ENCODE measurements around the gene MYO1A. TPM values are rescaled to one million over a fixed set of nuclear protein-coding genes. Genes with fewer than 3 reads are reported as not detected.

MYO1A gene
- 0.04 TPM for polyA plus RNA-seq (2013, experiment 1 of 2)
- 0.01 TPM for polyA plus RNA-seq (2013, experiment 2 of 2)

DNA sequence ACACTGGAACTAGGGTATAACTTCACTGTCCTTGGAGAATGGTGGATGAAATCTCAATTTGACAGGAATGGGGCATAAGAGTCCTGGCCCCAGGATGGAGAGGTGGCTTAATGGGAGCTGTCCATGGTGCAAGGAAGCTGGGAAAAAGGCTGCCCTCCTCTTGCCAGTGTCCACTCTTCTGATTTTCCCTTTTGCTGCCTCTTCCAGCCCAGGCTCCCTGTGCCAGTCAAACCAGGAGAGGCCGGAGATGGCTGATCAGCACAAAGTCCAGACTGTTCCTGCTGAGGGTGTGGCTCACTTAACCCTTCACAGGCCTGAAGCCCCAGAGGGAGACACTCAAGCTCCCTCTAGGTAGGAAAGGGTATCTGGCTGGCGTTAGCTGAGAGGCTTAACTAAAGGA, at the start of gene MYO1A:
Gene MYO1A, minus strand, starts transcription at position 240 of the 400 bp plus-strand sequence. CDS start 1,806 bp downstream, outside the sequence.
- DNase-seq (ENCODE audit: low spot score), result peak; percentile 17

GRCh38 chr12:57099047-57099714, 49.3 kb upstream of the MYO1A start:
- Histone ChIP-seq H3K4me2 (ENCODE audit: insufficient read depth, low read length, poor library complexity, severe bottlenecking) (no peak overlapping the region), H3K36me3 (replicated peaks in 1 of 2; ENCODE audit: control insufficient read depth in 2 of 2, insufficient read depth in 2 of 2, low read length in 2 of 2) (peaks cover 17 to 77% of the 10 kb centered on the region in 2 donors), H3K23ac (ENCODE audit: low read depth, low read length, poor library complexity) (peak overlapping the region; percentile 3), H3K9ac (ENCODE audit: low read depth, low read length, poor library complexity) (no peak overlapping the region), H2AK5ac (ENCODE audit: low read depth, low read length) (no peak overlapping the region), H4K8ac (ENCODE audit: low read depth, low read length) (no peak overlapping the region), H2BK15ac (ENCODE audit: low read length) (peak overlapping the region; percentile 69), H2BK12ac (ENCODE audit: low read length) (peak overlapping the region; percentile 36), H3K27ac (replicated peaks; ENCODE audit: low read length) (no peak overlapping the region), H3K9me3 (replicated peaks in 1 of 2; ENCODE audit: control insufficient read depth in 2 of 2, insufficient read depth in 1 of 2, low read depth in 1 of 2, low read length in 2 of 2) (no peaks in the 10 kb centered on the region), H3K4me3 (ENCODE audit: low read length in 2 of 2) (no peak overlapping the region), H3K4me1 (ENCODE audit: control insufficient read depth in 2 of 2, insufficient read depth in 1 of 2, low read depth in 1 of 2, low read length in 2 of 2) (peaks cover 20 to 22% of the 10 kb centered on the region in 2 donors), H2BK120ac (ENCODE audit: low read depth, low read length) (no peak overlapping the region), H3K18ac (ENCODE audit: low read length) (no peak overlapping the region), H3K27me3 (ENCODE audit: control insufficient read depth in 3 of 3, insufficient read depth in 3 of 3, low read depth in 1 of 3, low read length in 3 of 3) (no peaks in the 10 kb centered on the region), H2AFZ (ENCODE audit: low read length) (no peak overlapping the region), H3K14ac (ENCODE audit: low read length) (no peak overlapping the region), H4K91ac (ENCODE audit: low read depth, low read length, poor library complexity) (no peak overlapping the region), H3K4ac (ENCODE audit: low read length) (no peak overlapping the region), H2BK5ac (ENCODE audit: low read length) (no peak overlapping the region), H3K79me1 (ENCODE audit: low read depth, low read length) (peaks cover 4% of the 10 kb centered on the region)
- DNase-seq (ENCODE audit: low spot score), result no peak
- no CpG with 5 or more reads among the region's 11 CpGs for WGBS, 2 donors (ENCODE audit: extremely low coverage in 2 of 2, insufficient read length in 2 of 2, insufficient replicate concordance in 1 of 2)

More for the DNA sequence above, at the start of gene MYO1A:
- no CpG with 5 or more reads among the region's 2 CpGs for WGBS, 2 donors (ENCODE audit: extremely low coverage in 2 of 2, insufficient read length in 2 of 2, insufficient replicate concordance in 1 of 2)
- Histone ChIP-seq H3K4ac (ENCODE audit: low read length) (no peak within 1 kb of the TSS), H3K27ac (replicated peaks; ENCODE audit: low read length) (no peak within 1 kb of the TSS), H3K9ac (ENCODE audit: low read depth, low read length, poor library complexity) (no peak within 1 kb of the TSS), H2BK12ac (ENCODE audit: low read length) (no peak within 1 kb of the TSS), H4K91ac (ENCODE audit: low read depth, low read length, poor library complexity) (no peak within 1 kb of the TSS), H2BK5ac (ENCODE audit: low read length) (no peak within 1 kb of the TSS), H3K36me3 (replicated peaks in 1 of 2; ENCODE audit: control insufficient read depth in 2 of 2, insufficient read depth in 2 of 2, low read length in 2 of 2) (peaks cover 0 to 5% of the 10 kb centered on the region in 2 donors), H3K23ac (ENCODE audit: low read depth, low read length, poor library complexity) (no peak within 1 kb of the TSS), H4K8ac (ENCODE audit: low read depth, low read length) (no peak within 1 kb of the TSS), H2AFZ (ENCODE audit: low read length) (no peak within 1 kb of the TSS), H3K27me3 (ENCODE audit: control insufficient read depth in 3 of 3, insufficient read depth in 3 of 3, low read depth in 1 of 3, low read length in 3 of 3) (peaks cover 0 to 26% (median 0%) of the 10 kb centered on the region in 3 experiments), H3K4me2 (ENCODE audit: insufficient read depth, low read length, poor library complexity, severe bottlenecking) (no peak within 1 kb of the TSS), H3K79me1 (ENCODE audit: low read depth, low read length) (no peaks in the 10 kb centered on the region), H3K14ac (ENCODE audit: low read length) (no peak within 1 kb of the TSS), H3K18ac (ENCODE audit: low read length) (no peak within 1 kb of the TSS), H3K4me1 (ENCODE audit: control insufficient read depth in 2 of 2, insufficient read depth in 1 of 2, low read depth in 1 of 2, low read length in 2 of 2) (peaks cover 0 to 2% of the 10 kb centered on the region in 2 donors), H2BK15ac (ENCODE audit: low read length) (no peak within 1 kb of the TSS), H2AK5ac (ENCODE audit: low read depth, low read length) (no peak within 1 kb of the TSS), H3K9me3 (replicated peaks in 1 of 2; ENCODE audit: control insufficient read depth in 2 of 2, insufficient read depth in 1 of 2, low read depth in 1 of 2, low read length in 2 of 2) (peaks cover 0 to 3% of the 10 kb centered on the region in 2 donors), H3K4me3 (ENCODE audit: low read length in 2 of 2) (no peak within 1 kb of the TSS), H2BK120ac (ENCODE audit: low read depth, low read length) (no peak within 1 kb of the TSS)

- Histone ChIP-seq H4K91ac (ENCODE audit: low read depth, low read length, poor library complexity) (no peak overlapping the region), H3K18ac (ENCODE audit: low read length) (no peak overlapping the region), H3K27me3 (ENCODE audit: control insufficient read depth in 3 of 3, insufficient read depth in 3 of 3, low read depth in 1 of 3, low read length in 3 of 3) (no peaks in the 10 kb centered on the region), H2BK5ac (ENCODE audit: low read length) (no peak overlapping the region), H2BK15ac (ENCODE audit: low read length) (no peak overlapping the region), H2BK120ac (ENCODE audit: low read depth, low read length) (no peak overlapping the region), H3K4ac (ENCODE audit: low read length) (no peak overlapping the region), H3K27ac (replicated peaks; ENCODE audit: low read length) (no peak overlapping the region), H3K4me2 (ENCODE audit: insufficient read depth, low read length, poor library complexity, severe bottlenecking) (no peak overlapping the region), H3K4me3 (ENCODE audit: low read length in 2 of 2) (no peak overlapping the region), H3K79me1 (ENCODE audit: low read depth, low read length) (peaks cover 5% of the 10 kb centered on the region), H2AK5ac (ENCODE audit: low read depth, low read length) (no peak overlapping the region), H3K9ac (ENCODE audit: low read depth, low read length, poor library complexity) (no peak overlapping the region), H4K8ac (ENCODE audit: low read depth, low read length) (no peak overlapping the region), H3K9me3 (replicated peaks in 1 of 2; ENCODE audit: control insufficient read depth in 2 of 2, insufficient read depth in 1 of 2, low read depth in 1 of 2, low read length in 2 of 2) (no peaks in the 10 kb centered on the region), H3K36me3 (replicated peaks in 1 of 2; ENCODE audit: control insufficient read depth in 2 of 2, insufficient read depth in 2 of 2, low read length in 2 of 2) (peaks cover 18 to 74% of the 10 kb centered on the region in 2 donors), H2BK12ac (ENCODE audit: low read length) (no peak overlapping the region), H3K4me1 (ENCODE audit: control insufficient read depth in 2 of 2, insufficient read depth in 1 of 2, low read depth in 1 of 2, low read length in 2 of 2) (peaks cover 25% of the 10 kb centered on the region in 2 donors), H3K14ac (ENCODE audit: low read length) (no peak overlapping the region), H2AFZ (ENCODE audit: low read length) (no peak overlapping the region), H3K23ac (ENCODE audit: low read depth, low read length, poor library complexity) (peak overlapping the region; percentile 3)
- DNase-seq (ENCODE audit: low spot score), result no peak
- no CpG with 5 or more reads among the region's 1 CpG for WGBS, 2 donors (ENCODE audit: extremely low coverage in 2 of 2, insufficient read length in 2 of 2, insufficient replicate concordance in 1 of 2)
Measured at GRCh38 chr12:57098546-57098945, 48.6 kb upstream of the MYO1A start.

DNA sequence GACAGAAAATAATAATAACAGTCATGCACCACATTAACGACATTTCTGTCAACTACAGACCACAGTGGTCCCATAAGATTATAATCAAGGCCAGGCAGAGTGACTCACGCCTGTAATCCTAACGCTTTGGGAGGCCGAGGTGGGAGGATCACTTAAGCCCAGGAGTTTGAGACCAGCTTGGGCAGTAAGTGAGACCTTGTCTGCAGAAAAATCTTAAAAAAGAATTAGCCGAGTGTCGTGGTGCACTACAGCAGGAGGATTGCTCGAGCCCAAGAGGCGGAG, 47.6 kb upstream of the MYO1A start:
- Histone ChIP-seq H2BK5ac (ENCODE audit: low read length) (no peak overlapping the region), H3K18ac (ENCODE audit: low read length) (no peak overlapping the region), H3K14ac (ENCODE audit: low read length) (no peak overlapping the region), H3K9me3 (replicated peaks in 1 of 2; ENCODE audit: control insufficient read depth in 2 of 2, insufficient read depth in 1 of 2, low read depth in 1 of 2, low read length in 2 of 2) (no peaks in the 10 kb centered on the region), H3K4me3 (ENCODE audit: low read length in 2 of 2) (no peak overlapping the region), H4K8ac (ENCODE audit: low read depth, low read length) (no peak overlapping the region), H3K4me2 (ENCODE audit: insufficient read depth, low read length, poor library complexity, severe bottlenecking) (no peak overlapping the region), H2BK15ac (ENCODE audit: low read length) (no peak overlapping the region), H2AK5ac (ENCODE audit: low read depth, low read length) (no peak overlapping the region), H3K4me1 (ENCODE audit: control insufficient read depth in 2 of 2, insufficient read depth in 1 of 2, low read depth in 1 of 2, low read length in 2 of 2) (peaks cover 29 to 30% of the 10 kb centered on the region in 2 donors), H2AFZ (ENCODE audit: low read length) (no peak overlapping the region), H4K91ac (ENCODE audit: low read depth, low read length, poor library complexity) (no peak overlapping the region), H2BK120ac (ENCODE audit: low read depth, low read length) (no peak overlapping the region), H3K79me1 (ENCODE audit: low read depth, low read length) (peaks cover 10% of the 10 kb centered on the region), H3K4ac (ENCODE audit: low read length) (no peak overlapping the region), H3K36me3 (replicated peaks in 1 of 2; ENCODE audit: control insufficient read depth in 2 of 2, insufficient read depth in 2 of 2, low read length in 2 of 2) (peaks cover 23 to 83% of the 10 kb centered on the region in 2 donors), H2BK12ac (ENCODE audit: low read length) (no peak overlapping the region), H3K9ac (ENCODE audit: low read depth, low read length, poor library complexity) (no peak overlapping the region), H3K27me3 (ENCODE audit: control insufficient read depth in 3 of 3, insufficient read depth in 3 of 3, low read depth in 1 of 3, low read length in 3 of 3) (no peaks in the 10 kb centered on the region), H3K27ac (replicated peaks; ENCODE audit: low read length) (no peak overlapping the region), H3K23ac (ENCODE audit: low read depth, low read length, poor library complexity) (no peak overlapping the region)
- no CpG with 5 or more reads among the region's 8 CpGs for WGBS, 2 donors (ENCODE audit: extremely low coverage in 2 of 2, insufficient read length in 2 of 2, insufficient replicate concordance in 1 of 2)
- no peak for DNase-seq (ENCODE audit: low spot score)

Data from neuronal stem cell (in vitro differentiated cells).